ENCODE data around the gene DLX5.

DLX5 gene

GRCh38 chr7:96991546-96992191, 33.0 kb downstream of the DLX5 start:
- no peak for DNase-seq (ENCODE audit: low spot score)

GRCh38 chr7:96989859-96990317, 34.7 kb downstream of the DLX5 start:
- no peak for DNase-seq (ENCODE audit: low spot score)

GRCh38 chr7:96989241-96989858, 35.3 kb downstream of the DLX5 start:
- no peak for DNase-seq (ENCODE audit: low spot score)

- DNase-seq (ENCODE audit: low spot score) = no peak
Observed at GRCh38 chr7:96987719-96988118, 36.9 kb downstream of the DLX5 start.

GRCh38 chr7:96986901-96987300, 37.7 kb downstream of the DLX5 start:
- DNase-seq (ENCODE audit: low spot score) = no peak

- DNase-seq (ENCODE audit: low spot score) = no peak
Observed at GRCh38 chr7:96985992-96986391, 38.6 kb downstream of the DLX5 start.

GRCh38 chr7:96982586-96982985, 42.0 kb downstream of the DLX5 start:
- DNase-seq (ENCODE audit: low spot score) = no peak

- DNase-seq (ENCODE audit: low spot score) = no peak
Observed at GRCh38 chr7:96979551-96980276, 44.9 kb downstream of the DLX5 start.

- DNase-seq (ENCODE audit: low spot score) = no peak
Observed at GRCh38 chr7:96977445-96977844, 47.2 kb downstream of the DLX5 start.

- no peak for DNase-seq (ENCODE audit: low spot score)
Observed at GRCh38 chr7:96976106-96976505, 48.5 kb downstream of the DLX5 start.

- DNase-seq (ENCODE audit: low spot score) = no peak
Observed at GRCh38 chr7:96973986-96974385, 50.6 kb downstream of the DLX5 start.

- DNase-seq (ENCODE audit: low spot score) = no peak
Observed at GRCh38 chr7:96970739-96971138, 53.9 kb downstream of the DLX5 start.
